Epithelial cell of prostate (primary cell): ENCODE results near the gene DLG2.

Experiments used
- DNase-seq: peaks from one replicate; pipeline ENCODE4 v3.0.0-alpha.2; 2011; ENCODE audit warnings: low read depth, low spot score
- H3K27ac ChIP-seq: fragments of 450-650 bp; 2 replicates; pipeline ENCODE4 v1.5.1; 2017; ENCODE audit warnings: mild to moderate bottlenecking

The DLG2 gene

DNA sequence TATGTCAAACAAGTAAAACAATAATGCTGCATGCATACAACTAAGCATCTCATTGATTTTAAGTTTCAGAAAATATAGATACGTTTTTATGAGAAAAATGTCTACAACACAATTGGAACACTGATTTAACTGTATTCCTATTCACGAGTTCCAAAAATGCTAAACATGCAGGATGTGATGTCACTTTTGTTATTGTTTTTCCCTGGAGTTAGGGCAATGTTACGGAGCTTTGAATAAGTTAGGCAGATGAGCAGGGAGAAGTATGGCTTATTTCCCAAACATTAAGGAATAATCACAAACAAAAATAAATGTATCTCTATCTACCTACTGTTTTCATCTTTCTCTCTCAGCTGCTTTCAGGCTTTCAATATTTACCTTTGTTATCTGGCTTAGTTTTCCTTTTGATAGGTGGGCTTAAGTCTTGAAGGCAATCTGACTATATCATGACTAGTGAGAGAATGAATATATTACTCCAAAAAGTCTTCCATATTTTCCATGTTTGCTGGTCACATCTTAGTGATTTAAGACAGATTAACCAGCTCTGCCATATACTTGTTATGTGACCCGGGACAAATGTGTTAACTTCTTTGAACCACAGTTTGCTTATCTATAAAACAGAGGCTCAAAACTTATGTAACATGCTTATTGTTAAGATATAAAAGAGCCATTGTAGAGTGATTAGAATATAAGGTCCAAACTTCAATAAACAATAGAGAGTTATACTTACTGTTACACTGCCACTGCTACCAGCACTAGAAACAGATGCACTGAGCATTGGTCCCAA, 1486.6 kb downstream of the DLG2 start:
- no peak overlapping the region for H3K27ac ChIP-seq
- DNase-seq: no peak

DNA sequence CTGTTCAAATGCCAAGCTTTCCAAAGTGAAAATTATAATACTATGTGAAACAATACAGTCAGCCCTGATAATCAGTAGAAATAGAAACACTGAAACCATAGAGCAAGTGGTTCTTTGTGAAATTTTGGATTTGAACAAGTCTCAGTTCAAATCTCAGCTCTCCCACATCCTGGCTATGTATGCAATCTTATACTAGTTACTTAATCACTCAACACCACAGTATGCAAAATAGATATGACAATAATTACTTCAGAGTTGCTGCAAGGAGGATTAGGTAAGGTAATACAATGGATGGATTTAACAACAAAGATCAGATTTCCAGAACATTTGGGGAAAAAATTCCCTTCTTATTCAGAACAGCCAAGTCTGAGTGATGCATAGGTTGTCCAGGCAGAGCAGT, 1489.2 kb downstream of the DLG2 start:
- H3K27ac ChIP-seq: no peak overlapping the region
- no peak for DNase-seq

DNA sequence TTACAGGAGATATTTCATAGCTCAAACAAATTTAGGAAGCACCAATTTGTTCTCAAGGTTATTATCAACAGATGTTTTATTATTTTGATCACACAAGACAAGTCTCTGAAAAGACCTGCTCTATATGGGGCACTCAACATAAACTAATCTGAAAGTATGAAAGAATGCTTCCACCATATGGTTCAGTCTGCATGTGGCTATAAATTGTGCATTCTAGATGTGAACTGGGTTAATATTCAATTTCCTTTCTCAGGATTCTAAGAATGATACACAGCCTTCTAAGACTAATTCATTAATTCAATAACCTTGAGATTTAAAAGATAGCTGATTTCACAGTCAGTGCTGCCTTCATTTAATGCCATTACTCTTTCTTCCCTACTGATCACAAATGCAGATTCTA, 1489.6 kb downstream of the DLG2 start:
- DNase-seq: no peak
- no peak overlapping the region for H3K27ac ChIP-seq

DNA sequence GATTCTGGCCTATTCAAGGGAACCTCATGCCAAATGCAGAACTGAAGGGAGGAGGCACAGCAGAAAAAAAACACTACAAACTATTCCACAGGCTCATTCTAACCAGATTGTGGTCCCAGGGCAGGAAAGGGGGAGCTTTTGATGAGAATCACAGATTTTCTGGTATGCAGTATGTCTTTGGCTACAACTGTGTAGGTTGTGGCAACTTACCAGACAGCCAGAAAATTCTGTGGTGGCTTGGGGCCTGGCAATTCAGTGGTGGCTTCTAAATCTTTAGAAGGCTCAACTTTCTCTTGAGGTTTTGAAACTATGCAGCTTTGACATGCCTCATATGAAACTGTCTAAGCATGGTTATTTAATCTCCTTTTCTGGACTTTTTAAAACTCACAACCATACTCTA, 1490.2 kb downstream of the DLG2 start:
- no peak overlapping the region for H3K27ac ChIP-seq

DNA sequence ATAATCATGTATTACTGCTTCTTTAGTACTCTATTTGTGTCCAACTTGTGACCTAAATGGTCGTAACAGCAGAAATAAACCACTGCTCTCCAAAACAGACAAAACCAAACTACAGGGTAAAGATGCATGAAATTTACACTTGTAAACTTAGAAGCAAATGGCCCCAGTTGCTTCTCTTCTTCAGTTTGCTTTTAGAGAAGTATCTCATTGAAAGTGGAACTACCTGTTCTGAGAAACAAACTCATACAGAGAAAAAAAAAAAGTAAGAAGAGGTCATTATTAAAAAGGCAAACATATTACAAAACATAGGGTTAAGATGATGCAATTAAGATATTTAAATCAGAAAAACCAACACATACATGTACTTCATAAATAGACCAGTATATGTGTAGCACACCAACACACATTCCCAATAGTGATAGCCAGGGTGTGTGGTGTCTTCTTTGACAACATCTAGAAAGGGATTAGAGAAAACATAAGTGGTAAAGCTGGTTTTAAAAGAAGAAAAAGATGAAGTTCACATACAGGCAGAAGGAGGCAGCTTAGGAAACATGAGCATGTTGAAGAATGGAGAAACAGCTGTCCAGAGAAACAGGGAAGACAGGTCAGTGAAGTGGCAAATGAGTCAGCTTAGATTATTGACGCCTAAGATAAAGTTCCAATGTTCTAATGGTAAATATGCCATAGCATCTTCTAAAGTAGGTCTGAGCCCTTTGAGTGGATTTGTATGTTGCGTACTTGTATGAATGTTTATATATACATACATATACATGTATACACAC, 1496.3 kb downstream of the DLG2 start:
- DNase-seq: no peak
- H3K27ac ChIP-seq: no peak overlapping the region

More for the DNA sequence above, 1490.2 kb downstream of the DLG2 start:
- no peak for DNase-seq

DNA sequence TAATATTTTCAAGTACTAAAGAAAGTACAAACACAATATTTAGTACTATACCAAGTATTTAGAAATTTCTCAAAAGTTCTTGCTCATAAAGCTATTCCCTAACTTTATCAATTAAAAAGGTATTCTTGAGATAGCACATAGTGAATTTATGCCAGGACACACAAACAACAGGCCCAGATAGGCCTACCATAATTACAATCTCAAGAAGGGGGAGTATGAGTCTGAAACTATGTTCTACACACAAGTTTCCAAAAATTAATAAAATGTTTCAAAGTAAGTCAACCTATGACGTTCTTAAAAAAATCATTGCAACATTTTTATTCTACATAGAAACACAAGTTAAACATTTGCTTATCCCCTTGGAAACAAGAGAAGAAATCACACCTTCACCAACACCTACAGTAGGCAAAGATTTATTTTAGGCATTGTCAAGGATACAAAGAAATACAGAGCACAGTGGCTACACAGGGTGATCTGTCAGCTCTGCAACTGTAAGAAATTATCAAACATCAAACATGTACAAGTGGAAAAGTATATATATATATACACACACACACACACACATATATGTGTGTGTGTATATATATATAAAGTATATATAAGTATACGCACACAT, 1497.1 kb downstream of the DLG2 start:
- no peak for DNase-seq
- H3K27ac ChIP-seq: no peak overlapping the region

DNA sequence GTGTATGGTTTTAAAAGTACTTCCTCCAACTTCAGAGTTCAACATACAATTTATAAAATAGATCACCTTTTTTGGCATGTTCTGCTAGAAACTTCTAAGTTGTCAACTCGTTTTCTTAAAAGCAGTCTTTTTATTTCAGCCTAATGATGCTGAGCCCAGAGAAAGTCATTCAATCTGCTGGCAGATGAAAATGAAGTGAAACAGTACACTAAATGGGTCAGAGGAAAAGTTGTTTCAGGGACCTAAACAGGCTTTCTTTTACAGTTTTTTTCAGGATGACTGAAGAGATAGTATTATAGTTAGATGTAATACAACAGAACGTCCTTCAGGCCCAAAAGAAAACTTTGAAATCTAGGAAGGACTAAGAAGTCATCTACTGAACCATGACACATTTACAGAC, 1498.3 kb downstream of the DLG2 start:
- no peak overlapping the region for H3K27ac ChIP-seq
- DNase-seq: no peak

DNA sequence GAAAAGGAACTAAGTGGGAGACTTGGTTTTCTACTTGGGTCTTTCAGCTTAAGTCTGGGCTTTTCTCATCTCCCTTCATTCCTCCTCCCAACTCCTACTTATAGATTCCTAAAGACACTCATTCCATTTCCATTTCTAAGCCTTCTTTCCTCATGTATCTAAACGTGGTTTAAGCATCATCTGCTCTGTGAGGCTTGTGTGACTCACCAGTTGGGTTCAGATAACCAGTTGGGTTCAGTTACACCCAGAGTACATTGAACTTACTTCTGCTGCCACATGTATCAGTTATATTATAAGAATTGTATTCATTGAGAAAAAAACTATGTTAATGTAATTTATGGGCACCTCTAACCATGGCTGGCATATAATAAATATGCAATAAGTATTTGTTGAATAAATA, 1509.8 kb downstream of the DLG2 start:
- H3K27ac ChIP-seq: no peak overlapping the region
- no peak for DNase-seq

DNA sequence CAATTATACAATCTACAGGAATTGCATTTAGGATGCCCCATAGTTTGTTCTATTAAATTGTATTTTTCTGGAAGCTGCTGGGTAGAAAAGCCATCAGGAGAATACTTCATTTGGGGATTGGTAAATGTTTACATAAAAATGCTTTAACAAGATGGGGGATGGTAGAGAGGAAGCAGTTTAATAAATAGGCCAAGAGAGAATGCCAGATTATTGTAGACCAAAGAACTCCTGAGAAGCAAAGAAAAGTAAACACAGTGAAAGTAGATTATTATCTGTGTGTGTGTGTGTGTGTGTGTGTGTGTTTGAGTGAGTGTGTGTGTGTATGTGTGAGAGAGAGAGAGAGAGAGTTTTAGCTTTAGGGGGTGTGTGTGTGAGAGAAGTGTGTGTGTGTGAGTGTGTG, 1520.6 kb downstream of the DLG2 start:
- no peak overlapping the region for H3K27ac ChIP-seq
- no peak for DNase-seq

DNA sequence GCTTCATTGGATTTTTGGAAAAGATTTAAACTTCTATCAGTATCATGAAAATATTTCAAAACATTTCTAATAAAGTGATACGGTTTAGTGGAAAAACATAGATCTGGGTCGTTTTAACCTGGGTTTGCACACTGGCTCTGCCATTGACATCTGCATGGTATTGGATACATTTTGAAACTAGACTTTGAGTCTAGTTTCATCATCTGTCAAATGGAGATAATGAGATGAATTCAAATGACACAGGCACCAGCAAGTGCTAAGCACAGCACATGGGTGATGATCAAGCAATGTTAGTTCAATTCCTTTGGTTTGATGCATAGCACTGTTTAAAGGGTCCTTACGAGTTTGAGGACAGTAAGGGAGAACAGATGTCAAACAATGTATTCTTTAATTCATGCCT, 1522.0 kb downstream of the DLG2 start:
- H3K27ac ChIP-seq: no peak overlapping the region
- no peak for DNase-seq

DNA sequence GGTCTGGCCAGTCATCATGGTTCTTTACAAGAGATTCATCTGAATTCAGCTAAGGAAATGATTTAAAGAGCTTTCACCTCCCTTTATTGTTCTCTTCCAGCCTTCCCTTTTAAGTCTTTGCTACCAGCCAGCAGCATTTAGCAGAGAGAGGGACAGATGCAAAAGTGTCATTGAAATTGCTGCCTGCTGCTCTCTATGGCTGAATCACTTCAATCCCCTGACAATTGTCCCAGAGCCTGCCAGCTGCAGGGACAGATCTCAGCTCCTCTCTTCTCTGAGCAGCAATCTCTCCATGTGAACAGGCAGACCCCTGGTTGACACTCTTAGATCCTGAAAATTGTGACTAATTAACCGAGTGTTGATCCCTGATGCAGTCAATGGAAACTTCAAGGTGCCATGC, 1524.0 kb downstream of the DLG2 start:
- no peak overlapping the region for H3K27ac ChIP-seq
- DNase-seq: no peak

DNA sequence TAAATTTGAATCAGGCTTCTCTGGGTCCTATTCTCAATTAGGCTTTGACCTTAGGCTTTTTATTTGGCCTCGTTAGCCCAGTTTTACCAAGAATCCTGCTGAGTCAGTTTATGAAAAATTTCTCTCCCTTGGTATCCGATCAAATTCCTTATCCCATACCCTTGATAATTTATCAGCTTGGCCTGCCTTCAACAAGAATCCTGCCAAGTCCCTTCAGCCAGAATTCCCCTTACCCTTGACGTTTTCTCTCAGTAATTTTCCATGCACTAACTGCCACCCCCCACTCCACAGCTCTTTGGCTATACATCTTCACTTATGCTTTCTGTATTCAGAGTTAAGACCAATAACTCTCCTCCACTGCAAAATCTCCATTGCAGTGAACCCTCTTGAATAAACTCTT, 1530.0 kb downstream of the DLG2 start:
- no peak for DNase-seq
- no peak overlapping the region for H3K27ac ChIP-seq

DNA sequence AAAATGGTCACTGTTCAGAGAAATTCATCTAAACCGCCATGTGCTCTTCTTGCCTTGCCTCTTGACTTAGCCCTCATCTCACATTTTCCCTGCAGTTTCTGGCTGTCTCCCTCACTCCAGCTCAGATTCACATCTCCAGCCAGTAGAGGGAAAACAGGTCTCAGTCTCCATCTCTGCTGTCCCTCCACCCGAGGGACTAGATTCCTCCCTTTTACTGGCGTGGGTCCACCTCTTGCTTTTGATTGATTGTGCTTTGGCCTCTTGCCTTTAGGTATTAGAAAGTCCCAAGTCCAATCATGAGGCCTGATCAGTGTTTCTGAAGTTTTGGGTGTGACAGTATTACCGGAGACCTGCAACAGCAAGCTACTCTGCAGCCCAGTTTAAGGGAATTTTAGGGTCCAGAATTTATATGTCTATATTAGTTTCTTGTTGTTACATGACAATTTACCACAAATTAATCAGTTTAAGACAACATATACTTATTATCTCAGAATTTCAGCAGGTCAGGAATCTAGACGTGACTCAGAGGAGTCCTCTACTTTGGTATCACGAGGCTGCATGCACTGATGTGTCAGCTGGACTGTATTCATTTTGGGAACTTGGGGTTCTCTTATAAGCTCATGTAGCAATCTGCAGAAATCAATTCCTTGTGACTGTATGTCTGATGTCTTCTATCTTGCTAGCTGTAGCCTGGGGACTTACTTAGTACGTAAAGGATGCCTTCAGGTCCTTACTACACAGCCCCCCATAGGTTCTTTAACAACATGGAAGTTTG, 1535.7 kb downstream of the DLG2 start:
- no peak for DNase-seq
- no peak overlapping the region for H3K27ac ChIP-seq

DNA sequence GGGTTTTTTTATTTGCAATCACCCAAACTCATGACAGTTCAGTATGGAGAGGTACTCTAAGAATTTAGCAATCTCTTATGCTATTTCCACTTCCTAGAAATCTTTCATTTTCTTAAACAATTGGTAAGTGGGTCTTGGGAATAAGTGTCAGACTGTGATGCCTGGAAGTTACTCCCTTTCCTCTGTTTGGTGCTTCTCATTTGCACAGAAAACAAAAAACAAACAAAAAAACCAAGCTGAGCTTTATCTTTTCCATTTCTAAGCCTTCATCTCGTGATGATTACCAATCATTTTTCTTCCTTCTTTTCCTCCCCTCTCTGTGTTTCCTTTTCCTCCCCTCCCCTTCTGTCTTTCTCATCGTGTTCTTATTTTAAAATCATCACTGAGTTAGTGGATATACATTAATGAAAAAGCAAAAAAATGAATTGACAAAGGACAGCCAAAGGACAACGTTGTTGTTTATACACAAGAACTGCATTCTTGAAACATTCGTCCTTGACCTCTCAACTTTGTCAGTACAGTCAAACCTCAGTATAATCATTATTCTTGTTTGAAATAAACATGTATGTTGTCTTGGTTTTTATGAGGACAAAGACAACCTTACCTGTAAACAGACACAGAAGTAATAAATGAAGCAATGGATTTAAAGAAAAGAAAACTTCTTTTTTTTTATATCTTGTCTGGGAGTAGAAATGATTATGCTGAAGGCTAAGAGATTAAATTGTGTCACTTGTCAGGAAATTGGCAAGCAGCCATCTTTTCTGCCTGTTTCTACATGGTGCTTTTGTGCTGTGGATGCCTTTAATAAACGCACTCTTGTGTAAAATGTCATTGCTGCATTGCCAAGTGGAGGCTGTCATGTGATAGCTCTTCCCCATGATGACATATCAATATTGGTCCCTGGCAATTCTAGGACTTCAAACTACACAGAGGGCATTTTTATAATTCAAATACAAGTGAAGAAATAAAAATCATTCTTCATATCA, 1537.8 kb downstream of the DLG2 start:
- DNase-seq: no peak
- H3K27ac ChIP-seq: no peak overlapping the region

DNA sequence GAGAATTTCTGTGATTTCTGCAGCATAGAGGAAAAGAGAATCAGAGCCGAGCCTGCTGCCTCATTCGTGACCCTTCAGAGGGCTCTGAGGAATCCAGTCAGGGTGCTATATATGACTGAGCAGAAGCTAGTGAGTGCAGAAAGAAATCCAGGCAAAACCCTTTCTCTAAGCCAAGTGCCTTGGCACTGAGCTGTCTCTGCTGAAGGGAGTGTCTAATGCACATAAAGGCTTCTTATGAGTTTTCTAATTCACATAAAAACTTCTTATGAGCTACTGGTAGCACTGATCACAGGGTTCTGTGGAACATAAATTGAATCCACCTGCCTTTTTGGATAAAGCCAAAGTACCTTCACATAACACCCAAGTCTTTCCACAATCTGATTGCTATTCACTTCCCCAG, 1555.3 kb downstream of the DLG2 start:
- DNase-seq: no peak
- H3K27ac ChIP-seq: no peak overlapping the region

DNA sequence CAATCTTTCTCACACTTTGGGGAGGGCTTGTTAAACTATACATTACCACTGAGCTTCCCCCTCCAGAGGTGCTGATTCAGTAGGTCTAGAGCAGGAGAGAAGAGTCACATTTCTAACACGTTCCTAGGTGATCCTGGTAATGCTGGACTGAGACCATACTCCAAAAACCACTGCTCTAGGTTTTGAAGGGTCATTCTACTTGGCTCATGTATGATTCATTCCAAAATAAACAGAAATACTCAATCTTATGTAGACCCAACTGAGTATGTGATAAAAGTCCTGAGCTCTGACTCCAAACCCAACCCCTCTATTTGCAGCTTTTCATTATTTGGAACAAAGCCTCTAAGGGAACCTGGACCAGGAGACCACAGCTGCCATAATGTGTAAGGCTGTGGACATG, 1558.1 kb downstream of the DLG2 start:
- H3K27ac ChIP-seq: no peak overlapping the region
- no peak for DNase-seq

DNA sequence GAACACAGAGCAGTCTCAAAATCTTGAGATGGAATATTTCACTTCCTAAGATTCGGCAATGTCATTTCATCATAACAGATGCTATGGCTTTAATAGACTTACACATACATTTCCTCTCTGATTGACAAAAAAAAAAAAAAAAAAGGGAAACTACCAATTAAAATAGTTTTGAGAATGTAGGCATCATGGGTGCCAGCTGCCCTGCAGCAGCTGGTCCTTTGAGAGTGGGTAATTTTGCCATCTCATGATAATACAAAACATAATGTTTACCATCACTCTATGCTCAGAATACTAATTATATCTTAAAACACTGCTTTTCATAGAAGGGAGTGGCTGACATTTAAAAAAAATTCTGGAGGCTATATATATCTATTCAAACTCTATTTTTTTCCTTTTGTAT, 1565.4 kb downstream of the DLG2 start:
- no peak overlapping the region for H3K27ac ChIP-seq
- no peak for DNase-seq

DNA sequence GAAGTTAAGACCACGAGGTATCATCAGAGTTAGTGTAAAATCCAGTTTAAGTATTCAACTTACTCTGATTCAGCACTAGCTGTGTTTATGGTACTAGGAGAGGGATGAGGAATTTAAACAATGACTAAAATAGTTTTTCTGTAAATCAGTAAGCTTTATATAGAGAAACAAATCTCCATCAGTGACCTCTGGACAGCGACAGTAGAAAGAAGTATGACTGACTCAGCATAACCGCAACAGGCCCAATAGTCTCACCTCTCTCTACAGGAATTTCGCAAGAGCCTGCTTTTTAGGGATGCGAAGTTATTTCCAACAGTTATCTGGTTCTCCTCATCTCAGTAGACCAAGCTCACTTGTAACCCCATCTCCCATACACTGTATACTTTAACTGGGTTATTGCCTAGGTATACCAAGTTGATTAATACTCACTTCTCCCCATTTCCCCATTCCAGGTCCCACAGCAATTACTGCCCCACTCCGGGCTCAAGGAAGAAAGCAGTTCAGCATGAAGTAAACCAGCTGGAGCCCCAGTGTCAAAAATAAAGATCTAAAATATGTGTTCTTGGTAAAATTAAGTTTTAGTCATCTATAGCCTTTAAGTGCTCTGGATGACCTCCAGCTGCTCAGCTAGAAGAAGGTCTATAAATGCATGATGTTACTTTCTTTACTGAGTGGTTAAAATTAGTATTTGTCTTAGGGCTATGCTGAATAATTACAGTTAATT, 1570.3 kb downstream of the DLG2 start:
- no peak overlapping the region for H3K27ac ChIP-seq
- no peak for DNase-seq

DNA sequence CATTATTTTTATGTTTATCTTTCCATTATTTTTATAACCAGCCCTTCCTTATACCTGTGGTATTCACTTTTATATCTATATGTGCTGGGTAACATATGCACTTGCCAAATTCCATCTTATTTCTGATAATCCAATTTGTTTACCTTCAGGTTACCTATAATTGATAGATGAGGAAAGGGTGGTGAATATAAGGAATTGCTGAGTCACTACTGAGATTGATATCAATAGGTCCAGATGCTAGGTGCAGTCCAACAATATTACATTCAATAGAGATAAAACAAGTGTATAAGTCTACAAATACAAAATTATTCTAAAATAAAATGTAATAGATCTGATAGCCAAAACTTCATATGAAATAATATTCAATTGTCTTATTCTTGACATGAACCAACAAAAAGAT, 1582.0 kb downstream of the DLG2 start:
- H3K27ac ChIP-seq: no peak overlapping the region
- DNase-seq: no peak
